Measurements from ENCODE around the gene KEAP1. TPM values are rescaled to one million over a fixed set of nuclear protein-coding genes. Genes with fewer than 3 reads are reported as not detected.

The KEAP1 gene
- total and polyA plus RNA-seq, 2 of the 13 experiments (the other 11 are each of a cell fraction or from before 2014, with no cell fraction given): 56.7 to 72.9 TPM

DNA sequence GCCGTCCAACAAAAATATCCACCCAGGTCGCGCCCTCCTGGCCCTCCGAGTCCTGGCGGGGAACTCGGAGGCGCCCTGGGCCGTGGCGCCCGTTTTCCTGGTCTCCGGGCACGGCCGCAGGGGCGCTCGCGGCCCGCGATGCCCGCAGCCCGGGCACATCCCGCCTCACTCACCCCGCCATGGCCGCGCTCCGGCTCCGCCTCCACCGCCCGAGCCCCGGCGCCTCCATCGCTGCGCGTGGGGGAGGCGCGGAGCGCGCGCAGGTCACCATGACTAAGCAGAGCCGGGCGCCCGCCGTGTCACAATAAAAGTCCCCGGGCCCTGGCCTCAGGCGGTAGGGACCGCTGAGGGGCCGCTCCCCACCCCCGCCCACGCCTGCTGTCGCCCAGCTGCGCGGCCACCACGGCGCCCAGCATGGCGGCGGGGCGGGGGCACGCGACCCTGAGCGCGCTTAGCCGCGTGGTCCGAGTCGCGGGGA is 593 bp downstream of the KEAP1 start (continued):
- TF ChIP-seq, protein P1, sequence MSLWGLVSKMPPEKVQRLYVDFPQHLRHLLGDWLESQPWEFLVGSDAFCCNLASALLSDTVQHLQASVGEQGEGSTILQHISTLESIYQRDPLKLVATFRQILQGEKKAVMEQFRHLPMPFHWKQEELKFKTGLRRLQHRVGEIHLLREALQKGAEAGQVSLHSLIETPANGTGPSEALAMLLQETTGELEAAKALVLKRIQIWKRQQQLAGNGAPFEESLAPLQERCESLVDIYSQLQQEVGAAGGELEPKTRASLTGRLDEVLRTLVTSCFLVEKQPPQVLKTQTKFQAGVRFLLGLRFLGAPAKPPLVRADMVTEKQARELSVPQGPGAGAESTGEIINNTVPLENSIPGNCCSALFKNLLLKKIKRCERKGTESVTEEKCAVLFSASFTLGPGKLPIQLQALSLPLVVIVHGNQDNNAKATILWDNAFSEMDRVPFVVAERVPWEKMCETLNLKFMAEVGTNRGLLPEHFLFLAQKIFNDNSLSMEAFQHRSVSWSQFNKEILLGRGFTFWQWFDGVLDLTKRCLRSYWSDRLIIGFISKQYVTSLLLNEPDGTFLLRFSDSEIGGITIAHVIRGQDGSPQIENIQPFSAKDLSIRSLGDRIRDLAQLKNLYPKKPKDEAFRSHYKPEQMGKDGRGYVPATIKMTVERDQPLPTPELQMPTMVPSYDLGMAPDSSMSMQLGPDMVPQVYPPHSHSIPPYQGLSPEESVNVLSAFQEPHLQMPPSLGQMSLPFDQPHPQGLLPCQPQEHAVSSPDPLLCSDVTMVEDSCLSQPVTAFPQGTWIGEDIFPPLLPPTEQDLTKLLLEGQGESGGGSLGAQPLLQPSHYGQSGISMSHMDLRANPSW (CRISPR knock-in tag; IDR thresholded peaks at IDR 0.05; ENCODE audit: borderline replicate concordance): no peak
- peak; percentile 52; the same call in 1 of the 2 replicates for TF ChIP-seq ERF (CRISPR knock-in tag; IDR thresholded peaks at IDR 0.05)
- no peak; the same call in 1 of the 2 replicates for TF ChIP-seq BCL6 (CRISPR knock-in tag; IDR thresholded peaks at IDR 0.05)
- TF ChIP-seq, protein P2, sequence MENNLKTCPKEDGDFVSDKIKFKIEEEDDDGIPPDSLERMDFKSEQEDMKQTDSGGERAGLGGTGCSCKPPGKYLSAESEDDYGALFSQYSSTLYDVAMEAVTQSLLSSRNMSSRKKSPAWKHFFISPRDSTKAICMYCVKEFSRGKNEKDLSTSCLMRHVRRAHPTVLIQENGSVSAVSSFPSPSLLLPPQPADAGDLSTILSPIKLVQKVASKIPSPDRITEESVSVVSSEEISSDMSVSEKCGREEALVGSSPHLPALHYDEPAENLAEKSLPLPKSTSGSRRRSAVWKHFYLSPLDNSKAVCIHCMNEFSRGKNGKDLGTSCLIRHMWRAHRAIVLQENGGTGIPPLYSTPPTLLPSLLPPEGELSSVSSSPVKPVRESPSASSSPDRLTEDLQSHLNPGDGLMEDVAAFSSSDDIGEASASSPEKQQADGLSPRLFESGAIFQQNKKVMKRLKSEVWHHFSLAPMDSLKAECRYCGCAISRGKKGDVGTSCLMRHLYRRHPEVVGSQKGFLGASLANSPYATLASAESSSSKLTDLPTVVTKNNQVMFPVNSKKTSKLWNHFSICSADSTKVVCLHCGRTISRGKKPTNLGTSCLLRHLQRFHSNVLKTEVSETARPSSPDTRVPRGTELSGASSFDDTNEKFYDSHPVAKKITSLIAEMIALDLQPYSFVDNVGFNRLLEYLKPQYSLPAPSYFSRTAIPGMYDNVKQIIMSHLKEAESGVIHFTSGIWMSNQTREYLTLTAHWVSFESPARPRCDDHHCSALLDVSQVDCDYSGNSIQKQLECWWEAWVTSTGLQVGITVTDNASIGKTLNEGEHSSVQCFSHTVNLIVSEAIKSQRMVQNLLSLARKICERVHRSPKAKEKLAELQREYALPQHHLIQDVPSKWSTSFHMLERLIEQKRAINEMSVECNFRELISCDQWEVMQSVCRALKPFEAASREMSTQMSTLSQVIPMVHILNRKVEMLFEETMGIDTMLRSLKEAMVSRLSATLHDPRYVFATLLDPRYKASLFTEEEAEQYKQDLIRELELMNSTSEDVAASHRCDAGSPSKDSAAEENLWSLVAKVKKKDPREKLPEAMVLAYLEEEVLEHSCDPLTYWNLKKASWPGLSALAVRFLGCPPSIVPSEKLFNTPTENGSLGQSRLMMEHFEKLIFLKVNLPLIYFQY (CRISPR knock-in tag; IDR thresholded peaks at IDR 0.05; ENCODE audit: borderline replicate concordance): peak; percentile 49; the same call in 1 of the 2 replicates
- no peak for TF ChIP-seq ZNF136 (CRISPR knock-in tag; IDR thresholded peaks at IDR 0.05; ENCODE audit: low read depth)
- TF ChIP-seq MATR3 (CRISPR knock-in tag; IDR thresholded peaks at IDR 0.05): no peak
- no peak; the same call in 1 of the 2 replicates for TF ChIP-seq KLF13 (CRISPR knock-in tag; IDR thresholded peaks at IDR 0.05)
- no peak for TF ChIP-seq CREM (IDR thresholded peaks at IDR 0.05)
- no peak for TF ChIP-seq CREM (CRISPR knock-in tag; IDR thresholded peaks at IDR 0.05)
- peak; percentile 61; the same call in 1 of the 2 replicates for TF ChIP-seq SALL1 (CRISPR knock-in tag; IDR thresholded peaks at IDR 0.05)
- no peak for TF ChIP-seq ZBTB7B (CRISPR knock-in tag; IDR thresholded peaks at IDR 0.05)
- TF ChIP-seq PAWR (CRISPR knock-in tag; IDR thresholded peaks at IDR 0.05; ENCODE audit: borderline replicate concordance): no peak
- no peak for TF ChIP-seq ZFP82 (CRISPR knock-in tag; IDR thresholded peaks at IDR 0.05; ENCODE audit: borderline replicate concordance)
- peak; percentile 94 for TF ChIP-seq ZNF589 (CRISPR knock-in tag; conservative IDR thresholded peaks at IDR 0.05)
- TF ChIP-seq ATF7 (IDR thresholded peaks at IDR 0.05): no peak
- no peak for TF ChIP-seq ATF7 (CRISPR knock-in tag; IDR thresholded peaks at IDR 0.05)
- peak; percentile 72; the same call in 1 of the 2 replicates for TF ChIP-seq ZIK1 (CRISPR knock-in tag; IDR thresholded peaks at IDR 0.05; ENCODE audit: borderline replicate concordance, low read depth)
- TF ChIP-seq SIX4 (CRISPR knock-in tag; IDR thresholded peaks at IDR 0.05): 0 out of 2 replicates have a peak, but pooled peaks have one; percentile 21
- peak; percentile 43 for TF ChIP-seq ZNF552 (CRISPR knock-in tag; IDR thresholded peaks at IDR 0.05; ENCODE audit: borderline replicate concordance)
- no peak for TF ChIP-seq RNF2 (conservative IDR thresholded peaks at IDR 0.05; ENCODE audit: low read depth)
- TF ChIP-seq, protein P3, sequence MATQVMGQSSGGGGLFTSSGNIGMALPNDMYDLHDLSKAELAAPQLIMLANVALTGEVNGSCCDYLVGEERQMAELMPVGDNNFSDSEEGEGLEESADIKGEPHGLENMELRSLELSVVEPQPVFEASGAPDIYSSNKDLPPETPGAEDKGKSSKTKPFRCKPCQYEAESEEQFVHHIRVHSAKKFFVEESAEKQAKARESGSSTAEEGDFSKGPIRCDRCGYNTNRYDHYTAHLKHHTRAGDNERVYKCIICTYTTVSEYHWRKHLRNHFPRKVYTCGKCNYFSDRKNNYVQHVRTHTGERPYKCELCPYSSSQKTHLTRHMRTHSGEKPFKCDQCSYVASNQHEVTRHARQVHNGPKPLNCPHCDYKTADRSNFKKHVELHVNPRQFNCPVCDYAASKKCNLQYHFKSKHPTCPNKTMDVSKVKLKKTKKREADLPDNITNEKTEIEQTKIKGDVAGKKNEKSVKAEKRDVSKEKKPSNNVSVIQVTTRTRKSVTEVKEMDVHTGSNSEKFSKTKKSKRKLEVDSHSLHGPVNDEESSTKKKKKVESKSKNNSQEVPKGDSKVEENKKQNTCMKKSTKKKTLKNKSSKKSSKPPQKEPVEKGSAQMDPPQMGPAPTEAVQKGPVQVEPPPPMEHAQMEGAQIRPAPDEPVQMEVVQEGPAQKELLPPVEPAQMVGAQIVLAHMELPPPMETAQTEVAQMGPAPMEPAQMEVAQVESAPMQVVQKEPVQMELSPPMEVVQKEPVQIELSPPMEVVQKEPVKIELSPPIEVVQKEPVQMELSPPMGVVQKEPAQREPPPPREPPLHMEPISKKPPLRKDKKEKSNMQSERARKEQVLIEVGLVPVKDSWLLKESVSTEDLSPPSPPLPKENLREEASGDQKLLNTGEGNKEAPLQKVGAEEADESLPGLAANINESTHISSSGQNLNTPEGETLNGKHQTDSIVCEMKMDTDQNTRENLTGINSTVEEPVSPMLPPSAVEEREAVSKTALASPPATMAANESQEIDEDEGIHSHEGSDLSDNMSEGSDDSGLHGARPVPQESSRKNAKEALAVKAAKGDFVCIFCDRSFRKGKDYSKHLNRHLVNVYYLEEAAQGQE (IDR thresholded peaks at IDR 0.05; ENCODE audit: borderline replicate concordance in 1 of 2, low read depth in 1 of 2, low read length in 2 of 2): 0 out of 4 replicates have a peak, but pooled peaks of 1 of the 2 experiments have one; percentile 51

Measured in HepG2 (cell line).